OCI-LY7 (cell line): Measurements from ENCODE around the gene ZNF593OS. TPM values are rescaled to one million over a fixed set of nuclear protein-coding genes. Genes with fewer than 3 reads are reported as not detected.

Experiments used
- BruUV-seq: library from RNA; stranded (reverse); fragments of 400-500 nt; replicated peaks from 2 replicates; lab custom pipeline; 2021; lab: Mats Ljungman, UMichigan
- CTCF ChIA-PET: fragments of 300-600 bp; sonication (Branson Sonifier 250); formaldehyde crosslinking; loops from one replicate; lab custom pipeline; 2022; ENCODE audit warnings: antibody characterized with exemption; ENCODE audit not compliant: unreplicated experiment; lab: Charles Lee
- POLR2A ChIA-PET: fragments of 300-600 bp; sonication (Branson Sonifier 250); formaldehyde crosslinking; loops from one replicate; lab custom pipeline; 2022; ENCODE audit warnings: antibody characterized with exemption; lab: Charles Lee
- DNase-seq: peaks from one replicate; pipeline ENCODE4 v3.0.0-alpha.2; 2015; ENCODE audit warnings: low spot score
- H2AFZ ChIP-seq: fragments of 200-600 bp; sonication (generic), shearing (Covaris generic); 2 replicates; pipeline ENCODE4 v1.6.1; 2014; ENCODE audit warnings: mild to moderate bottlenecking, antibody characterized with exemption, low read length, moderate library complexity
- H3K27ac ChIP-seq: fragments of 200-600 bp; sonication (generic); 2 replicates; pipeline ENCODE4 v1.5.1; 2014; ENCODE audit warnings: mixed run types, low read depth, mild to moderate bottlenecking, moderate library complexity, low read length, inconsistent platforms; ENCODE audit not compliant: poor library complexity, severe bottlenecking
- H3K36me3 ChIP-seq: fragments of 200-600 bp; sonication (generic); 2 replicates; pipeline ENCODE4 v1.6.1; 2014; ENCODE audit warnings: mild to moderate bottlenecking, antibody characterized with exemption, low read length, moderate library complexity, mixed read lengths; ENCODE audit not compliant: insufficient read depth
- H3K4me1 ChIP-seq: fragments of 200-600 bp; sonication (generic); 2 replicates; pipeline ENCODE4 v1.5.1; 2014; ENCODE audit warnings: mild to moderate bottlenecking, low read length; ENCODE audit not compliant: insufficient read depth, poor library complexity, severe bottlenecking
- H3K4me2 ChIP-seq: fragments of 200-600 bp; sonication (generic); 2 replicates; pipeline ENCODE4 v1.6.1; 2014; ENCODE audit warnings: mild to moderate bottlenecking, low read length
- H3K4me3 ChIP-seq: fragments of 200-600 bp; sonication (generic); 2 replicates; pipeline ENCODE4 v1.5.1; 2014; ENCODE audit warnings: mild to moderate bottlenecking, low read depth, low read length; ENCODE audit not compliant: poor library complexity, severe bottlenecking
- H3K79me2 ChIP-seq: fragments of 200-600 bp; sonication (generic); 2 replicates; pipeline ENCODE4 v1.6.1; 2016; ENCODE audit warnings: low read depth, mild to moderate bottlenecking, low read length, moderate library complexity, mixed read lengths; ENCODE audit not compliant: insufficient read depth
- H3K9me2 ChIP-seq: fragments of 200-600 bp; sonication (generic); 2 replicates; pipeline ENCODE4 v1.6.1; 2016; ENCODE audit warnings: mild to moderate bottlenecking, low read length, mixed read lengths; ENCODE audit not compliant: insufficient read depth
- H3K9me3 ChIP-seq: fragments of 200-600 bp; sonication (generic); 2 replicates; pipeline ENCODE4 v1.6.1; 2014; ENCODE audit warnings: mild to moderate bottlenecking, mixed run types, low read length, mixed read lengths
- H4K20me1 ChIP-seq: fragments of 200-600 bp; sonication (generic); 2 replicates; pipeline ENCODE4 v1.6.1; 2014; ENCODE audit warnings: mild to moderate bottlenecking, antibody characterized with exemption, low read length, moderate library complexity, mixed read lengths; ENCODE audit not compliant: insufficient read depth
- EZH2phosphoT487 ChIP-seq: fragments of 200-600 bp; sonication (generic); IDR thresholded peaks from 2 replicates; pipeline ENCODE4 v1.6.1; 2018; ENCODE audit warnings: low read depth, borderline replicate concordance, mild to moderate bottlenecking, mixed run types, antibody characterized with exemption, low read length, moderate library complexity, mixed read lengths
- intact Hi-C: fragments of 100-400 bp; cut with micrococcal nuclease; formaldehyde crosslinking; loops from one replicate; pipeline ENCODE4 v1.10.0; 2022; ENCODE audit not compliant: unreplicated experiment
- total RNA-seq, 2 experiments: library from RNA; depleted of rRNA in 1 of 2; stranded (reverse); fragments of >200 nt in 1 of 2; shearing (Covaris generic) in 1 of 2; gene quantifications; 2 replicates each; pipeline ENCODE4 v1.2.3, GENCODE V29; 2014 to 2022
- TF ChIP-seq, protein P1 (sequence below): fragments of 200-600 bp; sonication (generic); conservative IDR thresholded peaks from 2 replicates; pipeline ENCODE4 v1.5.1; 2014; ENCODE audit warnings: mild to moderate bottlenecking, antibody characterized with exemption, low read length, moderate library complexity, mixed read lengths

The ZNF593OS gene
- total RNA-seq, 2 experiments from 2014 or later = not detected

GRCh38 chr1:26213335-26213905 is 41.8 kb upstream of the ZNF593OS start:
- no peak for DNase-seq
- Histone ChIP-seq H3K27ac (no peak overlapping the region), H3K4me2 (no peak overlapping the region), H3K9me2 (no peaks in the 10 kb centered on the region), H3K36me3 (no peaks in the 10 kb centered on the region), H4K20me1 (no peaks in the 10 kb centered on the region), H3K79me2 (no peaks in the 10 kb centered on the region), H3K4me1 (no peaks in the 10 kb centered on the region), H3K4me3 (no peak overlapping the region), H3K9me3 (no peaks in the 10 kb centered on the region), H2AFZ (no peak overlapping the region)
- intact Hi-C loops = no loop called here
- TF ChIP-seq, protein P1, sequence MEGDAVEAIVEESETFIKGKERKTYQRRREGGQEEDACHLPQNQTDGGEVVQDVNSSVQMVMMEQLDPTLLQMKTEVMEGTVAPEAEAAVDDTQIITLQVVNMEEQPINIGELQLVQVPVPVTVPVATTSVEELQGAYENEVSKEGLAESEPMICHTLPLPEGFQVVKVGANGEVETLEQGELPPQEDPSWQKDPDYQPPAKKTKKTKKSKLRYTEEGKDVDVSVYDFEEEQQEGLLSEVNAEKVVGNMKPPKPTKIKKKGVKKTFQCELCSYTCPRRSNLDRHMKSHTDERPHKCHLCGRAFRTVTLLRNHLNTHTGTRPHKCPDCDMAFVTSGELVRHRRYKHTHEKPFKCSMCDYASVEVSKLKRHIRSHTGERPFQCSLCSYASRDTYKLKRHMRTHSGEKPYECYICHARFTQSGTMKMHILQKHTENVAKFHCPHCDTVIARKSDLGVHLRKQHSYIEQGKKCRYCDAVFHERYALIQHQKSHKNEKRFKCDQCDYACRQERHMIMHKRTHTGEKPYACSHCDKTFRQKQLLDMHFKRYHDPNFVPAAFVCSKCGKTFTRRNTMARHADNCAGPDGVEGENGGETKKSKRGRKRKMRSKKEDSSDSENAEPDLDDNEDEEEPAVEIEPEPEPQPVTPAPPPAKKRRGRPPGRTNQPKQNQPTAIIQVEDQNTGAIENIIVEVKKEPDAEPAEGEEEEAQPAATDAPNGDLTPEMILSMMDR = no peak
- ChIA-PET POLR2A (interaction anchor here (0.8 kb wide), 1 partner anchor 31 kb away, joined by 3 read pairs; no protein-coding TSS in a partner anchor), CTCF (no interaction called here)
- BruUV-seq = no TSS peak

DNA sequence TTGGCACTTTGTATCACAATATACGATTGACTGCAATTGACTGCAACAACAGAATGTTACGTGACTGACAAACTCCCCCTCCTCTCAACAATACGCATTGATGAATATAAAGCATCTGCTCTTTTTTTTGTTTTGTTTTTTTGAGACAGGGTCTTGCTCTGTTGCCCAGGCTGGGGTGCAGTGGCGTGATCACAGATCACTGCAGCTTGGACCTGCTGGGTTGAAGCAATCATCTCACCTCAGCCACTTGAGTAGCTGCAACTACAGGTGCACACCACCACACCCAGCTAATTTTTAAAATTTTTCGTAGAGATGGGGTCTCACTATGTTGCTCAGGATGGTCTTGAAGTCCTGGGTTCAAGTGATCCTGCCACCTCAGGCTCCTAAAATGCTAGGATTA is 41.1 kb upstream of the ZNF593OS start:
- ChIA-PET POLR2A (no interaction called here), CTCF (no interaction called here)
- Histone ChIP-seq H3K9me2 (no peaks in the 10 kb centered on the region), H3K9me3 (no peaks in the 10 kb centered on the region), H3K4me3 (no peak overlapping the region), H3K79me2 (no peaks in the 10 kb centered on the region), H3K4me1 (no peaks in the 10 kb centered on the region), H3K27ac (no peak overlapping the region), H2AFZ (no peak overlapping the region), H3K4me2 (no peak overlapping the region), H3K36me3 (no peaks in the 10 kb centered on the region), H4K20me1 (no peaks in the 10 kb centered on the region)
- no peak for DNase-seq
- intact Hi-C loops = no loop called here
- BruUV-seq = no TSS peak
- TF ChIP-seq EZH2phosphoT487 = no peak
- TF ChIP-seq, protein P1 = no peak

DNA sequence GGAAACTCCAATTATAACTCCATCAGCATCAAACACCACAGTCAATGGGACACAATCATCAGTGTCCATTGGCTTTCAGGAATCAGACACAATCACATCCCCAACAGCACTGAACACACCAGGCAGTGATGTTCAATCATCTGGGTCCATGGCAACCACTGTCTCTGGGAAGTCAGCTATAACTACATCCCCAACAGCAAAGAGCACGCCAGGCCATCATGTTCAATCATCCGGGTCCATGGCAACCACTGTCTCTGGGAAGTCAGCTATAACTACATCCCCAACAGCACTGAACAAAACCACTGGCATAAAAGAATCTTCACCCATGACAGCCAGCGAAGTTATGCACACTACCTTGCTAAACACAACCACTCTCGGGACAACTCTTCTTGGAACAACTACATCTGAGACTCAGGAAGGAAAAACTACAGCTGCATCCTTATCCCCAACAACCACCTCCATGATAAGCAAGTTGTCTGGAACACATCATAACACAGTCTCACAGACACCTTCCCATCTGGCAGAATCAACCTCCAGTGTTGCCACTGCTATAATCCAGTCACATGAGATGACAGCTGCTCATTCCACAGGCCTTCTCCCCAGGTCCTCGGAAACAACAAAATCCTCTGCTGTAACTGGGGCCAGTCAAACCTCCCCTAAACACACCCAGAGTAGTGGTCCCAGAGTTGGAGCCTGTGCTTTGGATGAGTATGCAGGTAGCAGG is 38.7 kb upstream of the ZNF593OS start:
- H3K4me3 ChIP-seq = no peak overlapping the region
- ChIA-PET CTCF (no interaction called here), POLR2A (interaction anchor here (1.0 kb wide), 1 partner anchor 27 kb away, joined by 3 read pairs; no protein-coding TSS in a partner anchor)
- no peak overlapping the region for H3K27ac ChIP-seq
- no peak overlapping the region for H3K4me2 ChIP-seq
- no peaks in the 10 kb centered on the region for H3K9me2 ChIP-seq
- H3K36me3 ChIP-seq = no peaks in the 10 kb centered on the region
- intact Hi-C loops = no loop called here
- no TSS peak for BruUV-seq
- no peaks in the 10 kb centered on the region for H3K9me3 ChIP-seq
- DNase-seq = no peak
- no peak overlapping the region for H2AFZ ChIP-seq
- no peak for TF ChIP-seq EZH2phosphoT487
- TF ChIP-seq, protein P1 = no peak
- no peaks in the 10 kb centered on the region for H4K20me1 ChIP-seq
- no peaks in the 10 kb centered on the region for H3K4me1 ChIP-seq
- no peaks in the 10 kb centered on the region for H3K79me2 ChIP-seq
